A673 (cell line): ENCODE measurements around the gene R3HDM1. TPM values are rescaled to one million over a fixed set of nuclear protein-coding genes. Genes with fewer than 3 reads are reported as not detected.

ENCODE experiments used
- BruUV-seq: library from RNA; stranded (reverse); fragments of 400-500 nt; replicated peaks from 2 replicates; lab custom pipeline; 2021; lab: Mats Ljungman, UMichigan
- CTCF ChIA-PET: fragments of 300-600 bp; sonication (Branson Sonifier 250); formaldehyde crosslinking; loops from one replicate; lab custom pipeline; 2022; ENCODE audit warnings: antibody characterized with exemption; lab: Charles Lee
- POLR2A ChIA-PET: fragments of 300-600 bp; sonication (Branson Sonifier 250); formaldehyde crosslinking; loops from one replicate; lab custom pipeline; 2022; ENCODE audit warnings: antibody characterized with exemption; ENCODE audit not compliant: low non-redundant PET; lab: Charles Lee
- DNase-seq: peaks from one replicate; pipeline ENCODE4 v3.0.0-alpha.2; 2015; ENCODE audit warnings: low spot score
- H3K27ac ChIP-seq: fragments of 200-600 bp; sonication (generic); 2 replicates; pipeline ENCODE4 v1.5.1; 2016; ENCODE audit warnings: mixed run types, low read depth, mild to moderate bottlenecking, mixed read lengths, antibody characterized with exemption, low read length; ENCODE audit not compliant: poor library complexity, severe bottlenecking
- H3K27me3 ChIP-seq: fragments of 200-600 bp; sonication (generic); replicated peaks from 2 replicates; pipeline ENCODE4 v1.6.1; 2017; ENCODE audit warnings: mixed run types, low read depth, mild to moderate bottlenecking, mixed read lengths, antibody characterized with exemption, low read length; ENCODE audit not compliant: insufficient read depth, poor library complexity
- H3K36me3 ChIP-seq: fragments of 200-600 bp; sonication (generic); 2 replicates; pipeline ENCODE4 v1.6.1; 2016; ENCODE audit warnings: mixed run types, mild to moderate bottlenecking, mixed read lengths, antibody characterized with exemption, low read length; ENCODE audit not compliant: insufficient read depth, poor library complexity, severe bottlenecking
- H3K4me1 ChIP-seq: fragments of 200-600 bp; sonication (generic); 2 replicates; pipeline ENCODE4 v1.6.1; 2017; ENCODE audit warnings: mixed run types, mild to moderate bottlenecking, mixed read lengths, antibody characterized with exemption, low read length; ENCODE audit not compliant: insufficient read depth, poor library complexity, severe bottlenecking
- H3K4me3 ChIP-seq: fragments of 200-600 bp; sonication (generic); 2 replicates; pipeline ENCODE4 v1.5.1; 2016; ENCODE audit warnings: low read depth, mixed run types, mild to moderate bottlenecking, mixed read lengths, low read length; ENCODE audit not compliant: poor library complexity, severe bottlenecking
- H3K9me3 ChIP-seq: fragments of 200-600 bp; sonication (generic); 2 replicates; pipeline ENCODE4 v1.6.1; 2016; ENCODE audit warnings: mixed run types, low read depth, mild to moderate bottlenecking, mixed read lengths, antibody characterized with exemption, low read length; ENCODE audit not compliant: poor library complexity, severe bottlenecking
- EZH2 ChIP-seq: fragments of 200-600 bp; sonication (generic); IDR thresholded peaks from 2 replicates; pipeline ENCODE4 v1.6.1; 2017; ENCODE audit warnings: borderline replicate concordance, low read depth, mild to moderate bottlenecking, mixed read lengths, antibody characterized with exemption, low read length; ENCODE audit not compliant: poor library complexity, severe bottlenecking
- intact Hi-C: fragments of 100-400 bp; cut with micrococcal nuclease; formaldehyde crosslinking; loops from one replicate; pipeline ENCODE4 v1.10.0; 2022; ENCODE audit not compliant: unreplicated experiment
- total RNA-seq: library from RNA; stranded (reverse); gene quantifications from 2 replicates; pipeline ENCODE4 v1.2.3, GENCODE V29; 2021
- TF ChIP-seq, protein P1 (sequence below): fragments of 300-800, 200-600 bp; sonication (generic); conservative IDR thresholded peaks from 2 replicates; pipeline ENCODE4 v1.5.1; 2017; ENCODE audit warnings: low read depth, mild to moderate bottlenecking, antibody characterized with exemption, low read length, moderate library complexity, mixed read lengths

The R3HDM1 gene
- total RNA-seq, 1 experiment from 2014 or later: 65.4 TPM

DNA sequence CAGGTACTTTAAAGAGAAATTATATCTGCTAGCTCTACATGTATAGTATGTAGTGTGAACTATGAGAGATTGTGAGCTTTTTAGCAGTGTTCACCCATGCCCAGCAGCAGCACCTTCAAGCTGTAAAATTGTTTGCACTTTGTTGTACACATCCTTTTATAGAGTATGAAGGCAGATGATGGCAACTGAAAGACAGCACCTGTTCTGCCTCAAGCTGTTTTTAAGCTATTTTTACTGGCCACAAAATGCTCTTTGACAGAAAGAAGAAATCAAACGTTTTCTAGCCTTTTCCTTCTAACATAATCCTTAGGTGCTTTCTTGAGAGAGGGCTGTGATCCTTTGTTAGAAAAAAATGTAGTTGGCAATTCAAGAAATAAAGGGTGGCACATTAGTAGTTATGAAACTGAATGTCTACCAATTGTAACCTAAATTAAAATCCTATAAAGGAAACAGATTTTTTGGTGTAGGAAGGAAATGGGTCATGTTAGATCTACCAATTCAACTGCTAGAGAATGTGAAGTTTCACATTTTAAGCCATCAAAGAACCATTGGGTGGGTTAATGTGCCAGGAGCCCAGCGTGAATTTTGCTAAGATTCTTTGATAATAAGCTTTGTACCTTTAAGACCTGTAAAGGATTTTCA, 59.5 kb downstream of the R3HDM1 start:
- POLR2A ChIA-PET: no interaction called here
- Histone ChIP-seq H3K4me1 (peaks cover 11% of the 10 kb centered on the region), H3K27ac (no peak overlapping the region), H3K9me3 (peaks cover 12% of the 10 kb centered on the region), H3K27me3 (no peaks in the 10 kb centered on the region), H3K36me3 (no peaks in the 10 kb centered on the region), H3K4me3 (no peak overlapping the region)
- CTCF ChIA-PET: no interaction called here
- intact Hi-C loops: no loop called here
- no TSS peak for BruUV-seq
- TF ChIP-seq EZH2: no peak
- TF ChIP-seq, protein P1, sequence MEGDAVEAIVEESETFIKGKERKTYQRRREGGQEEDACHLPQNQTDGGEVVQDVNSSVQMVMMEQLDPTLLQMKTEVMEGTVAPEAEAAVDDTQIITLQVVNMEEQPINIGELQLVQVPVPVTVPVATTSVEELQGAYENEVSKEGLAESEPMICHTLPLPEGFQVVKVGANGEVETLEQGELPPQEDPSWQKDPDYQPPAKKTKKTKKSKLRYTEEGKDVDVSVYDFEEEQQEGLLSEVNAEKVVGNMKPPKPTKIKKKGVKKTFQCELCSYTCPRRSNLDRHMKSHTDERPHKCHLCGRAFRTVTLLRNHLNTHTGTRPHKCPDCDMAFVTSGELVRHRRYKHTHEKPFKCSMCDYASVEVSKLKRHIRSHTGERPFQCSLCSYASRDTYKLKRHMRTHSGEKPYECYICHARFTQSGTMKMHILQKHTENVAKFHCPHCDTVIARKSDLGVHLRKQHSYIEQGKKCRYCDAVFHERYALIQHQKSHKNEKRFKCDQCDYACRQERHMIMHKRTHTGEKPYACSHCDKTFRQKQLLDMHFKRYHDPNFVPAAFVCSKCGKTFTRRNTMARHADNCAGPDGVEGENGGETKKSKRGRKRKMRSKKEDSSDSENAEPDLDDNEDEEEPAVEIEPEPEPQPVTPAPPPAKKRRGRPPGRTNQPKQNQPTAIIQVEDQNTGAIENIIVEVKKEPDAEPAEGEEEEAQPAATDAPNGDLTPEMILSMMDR: no peak
- DNase-seq: no peak

DNA sequence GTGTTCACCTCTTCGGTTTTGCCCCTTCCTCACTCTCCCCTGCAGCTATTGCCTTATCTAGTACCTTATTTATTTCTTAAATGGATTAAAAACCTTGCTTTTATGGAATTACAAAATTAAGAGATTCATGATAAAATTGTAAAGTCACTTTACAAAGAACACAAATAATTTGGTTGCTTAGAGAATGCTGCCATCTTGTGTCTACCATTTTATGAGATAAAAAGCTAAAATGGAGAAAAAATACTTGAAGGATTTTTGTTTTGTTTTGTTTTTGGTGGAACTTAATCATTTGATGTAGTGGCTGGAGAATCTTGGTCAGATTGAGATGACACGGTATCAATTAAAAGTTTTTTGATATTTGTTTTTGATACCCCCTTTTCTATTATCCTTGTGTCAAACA, 69.6 kb downstream of the R3HDM1 start:
- TF ChIP-seq EZH2: no peak
- TF ChIP-seq, protein P1: peak; percentile 41; the same call in 1 of the 2 replicates
- Histone ChIP-seq H3K27ac (no peak overlapping the region), H3K36me3 (peaks cover 25% of the 10 kb centered on the region), H3K4me3 (no peak overlapping the region), H3K9me3 (no peaks in the 10 kb centered on the region), H3K4me1 (peaks cover 5% of the 10 kb centered on the region), H3K27me3 (no peaks in the 10 kb centered on the region)
- intact Hi-C loops: no loop called here
- POLR2A ChIA-PET: no interaction called here
- BruUV-seq: no TSS peak
- DNase-seq: peak; percentile 6
- CTCF ChIA-PET: interaction anchor here (0.5 to 1.7 kb wide), 4 partner anchors 108 to 597 kb away, joined by 3 to 5 read pairs (median 3); no protein-coding TSS in a partner anchor

DNA sequence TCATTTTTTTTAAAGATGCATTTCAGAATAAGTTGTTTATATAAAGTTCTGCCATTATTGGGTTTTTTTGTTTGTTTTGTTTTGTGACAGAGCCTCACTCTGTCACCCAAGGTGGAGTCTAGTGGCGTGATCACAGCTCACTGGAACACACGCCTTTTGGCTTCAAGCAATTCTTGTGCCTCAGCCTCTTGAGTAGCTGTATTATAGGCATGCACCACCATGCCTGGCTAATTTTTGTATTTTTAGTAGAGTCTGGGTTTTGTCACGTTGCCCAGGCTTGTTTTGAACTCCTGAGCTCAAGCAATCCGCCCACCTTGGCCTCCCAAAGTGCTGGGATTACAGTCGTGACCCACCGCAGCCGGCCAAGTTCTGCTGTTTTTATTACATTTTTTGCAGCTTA, 72.3 kb downstream of the R3HDM1 start:
- Histone ChIP-seq H3K9me3 (no peaks in the 10 kb centered on the region), H3K36me3 (peaks cover 28% of the 10 kb centered on the region), H3K27me3 (no peaks in the 10 kb centered on the region), H3K4me3 (no peak overlapping the region), H3K27ac (no peak overlapping the region), H3K4me1 (peaks cover 5% of the 10 kb centered on the region)
- intact Hi-C loops: no loop called here
- CTCF ChIA-PET: no interaction called here
- no peak for DNase-seq
- POLR2A ChIA-PET: no interaction called here
- no TSS peak for BruUV-seq
- TF ChIP-seq, protein P1: no peak
- no peak for TF ChIP-seq EZH2
